OCI-LY1 (cell line): ENCODE data around the gene LMTK2.

Experiments
- CTCF ChIP-seq: fragments of 200-600 bp; sonication (generic), shearing (Covaris generic); IDR thresholded peaks from 2 replicates; pipeline ENCODE4 v1.5.1; 2017; ENCODE audit warnings: mild to moderate bottlenecking, antibody characterized with exemption, low read length, moderate library complexity, mixed read lengths
- EZH2 ChIP-seq: fragments of 200-600 bp; sonication (generic), shearing (Covaris generic); IDR thresholded peaks from 2 replicates; pipeline ENCODE4 v1.8.0; 2017; ENCODE audit warnings: borderline replicate concordance, mixed run types, mild to moderate bottlenecking, antibody characterized with exemption, low read length, moderate library complexity, mixed read lengths

- no peak for TF ChIP-seq CTCF
- TF ChIP-seq EZH2: no peak
Measured at GRCh38 chr7:98185101-98185500, 78.4 kb downstream of the LMTK2 start.
